ENCODE measurements around the gene HSPB9.
A peak's percentile ranks its signal among the peaks of the same experiment; 100 is the strongest.
"Not testable (repeated sequence)": the region's sequence is repeated elsewhere in the genome, so short reads cannot be mapped to it uniquely, and the experiment has no call there.

Gene HSPB9

DNA sequence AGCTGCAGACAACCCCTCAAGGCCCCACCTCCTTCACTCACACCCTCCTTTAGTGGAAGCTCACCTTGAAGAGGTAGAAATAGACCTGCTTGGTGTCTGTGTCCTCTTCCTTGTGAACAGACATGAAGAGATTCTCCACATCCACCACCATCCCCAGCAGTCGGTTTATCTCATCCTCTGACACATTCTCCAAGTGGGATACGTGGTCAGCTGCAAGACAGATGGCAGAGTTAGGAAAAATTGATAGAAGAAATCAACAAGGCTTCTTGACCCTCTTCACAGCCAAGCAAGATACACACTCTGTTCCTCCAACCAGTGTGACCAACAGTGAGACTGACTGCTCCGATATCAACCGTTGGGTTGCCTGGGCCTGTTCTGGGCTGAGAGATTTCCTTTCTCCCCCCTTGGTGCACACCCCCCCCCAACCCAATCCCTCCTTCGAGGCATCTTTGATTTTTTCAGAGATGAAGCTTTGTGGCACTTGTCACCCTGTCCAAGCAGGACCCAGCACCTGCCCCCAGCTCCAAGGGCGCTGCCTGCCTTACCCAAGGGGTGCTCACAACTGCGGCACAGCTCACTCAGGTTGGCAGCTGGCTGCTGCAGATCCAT lies 2.3 kb upstream of the HSPB9 start:
- DNase-seq = no peak

DNA sequence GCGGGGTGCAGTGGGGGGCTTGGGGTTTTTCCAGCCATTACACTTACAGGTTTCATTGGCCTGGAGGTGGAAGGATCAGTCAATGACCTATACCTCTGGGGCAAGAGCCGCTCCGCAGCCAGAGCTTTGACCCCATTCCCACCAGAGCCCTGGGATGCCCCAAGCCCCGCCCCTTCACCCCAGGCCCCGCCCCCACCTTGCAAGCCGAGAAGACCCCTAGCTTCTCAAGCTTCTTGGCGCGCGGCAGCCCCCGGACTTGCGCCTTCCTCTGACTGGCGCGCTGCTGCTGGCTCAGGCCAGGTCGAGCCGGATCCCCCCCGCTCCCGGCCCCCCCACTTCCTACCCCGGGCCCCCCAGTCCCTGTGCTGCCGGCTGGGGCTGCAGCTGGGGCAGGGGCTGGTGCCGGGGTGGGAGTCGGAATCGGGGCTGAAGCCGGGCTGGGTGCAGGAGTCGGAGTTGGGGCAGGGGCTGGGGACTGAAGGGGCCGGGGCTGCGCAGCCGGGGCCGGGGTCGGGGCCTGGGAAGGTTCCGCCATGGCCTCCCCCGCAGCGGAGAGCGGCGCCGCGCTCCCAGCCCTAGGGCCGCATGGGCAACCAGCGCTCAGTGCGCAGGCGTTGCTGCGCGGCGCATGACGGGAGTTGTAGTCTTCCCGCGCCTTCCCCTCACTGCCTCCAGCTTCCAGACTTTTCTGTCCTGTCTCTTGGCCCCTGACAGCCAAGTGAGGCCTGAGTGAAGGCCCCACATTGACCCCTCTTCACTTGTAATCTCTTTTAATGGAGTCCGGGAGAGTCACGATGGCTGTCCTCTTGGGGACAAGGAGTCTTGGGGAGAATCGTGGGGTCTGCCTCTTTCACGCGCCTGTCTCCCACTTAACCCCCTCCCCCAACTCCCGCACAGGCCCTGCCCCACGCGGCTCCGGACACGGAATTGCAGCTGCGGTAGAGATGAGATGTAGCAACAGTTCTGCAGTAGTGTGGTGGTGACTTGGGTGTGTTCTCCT lies 1.5 kb upstream of the HSPB9 start, which contains the start of gene KAT2A:
TSS of gene KAT2A (minus strand) at position 598 of the 1,000 bp plus-strand sequence. CDS start at position 535, 63 bp downstream.
- peak; percentile 73 for DNase-seq

DNA sequence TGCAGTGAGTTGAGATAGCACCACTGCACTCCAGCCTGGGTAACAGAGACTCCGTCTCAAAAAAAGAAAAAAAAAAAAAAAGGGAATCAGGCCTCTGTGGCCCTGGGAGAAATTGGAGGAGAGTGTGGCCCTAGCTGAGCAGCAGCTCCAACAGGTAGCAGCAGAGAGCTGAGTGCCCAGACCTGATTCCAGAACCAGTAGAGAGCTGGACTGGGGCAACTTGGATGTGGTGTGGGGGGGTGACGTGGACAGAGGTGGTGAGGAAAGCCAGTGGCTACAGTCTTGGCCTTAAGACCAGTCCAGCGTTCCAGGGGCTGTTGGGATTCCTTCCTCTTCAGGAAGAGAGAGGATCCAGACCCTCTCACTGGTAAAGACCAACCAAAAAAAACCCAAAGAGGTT lies 1.7 kb downstream of the HSPB9 start:
- no peak for DNase-seq

DNA sequence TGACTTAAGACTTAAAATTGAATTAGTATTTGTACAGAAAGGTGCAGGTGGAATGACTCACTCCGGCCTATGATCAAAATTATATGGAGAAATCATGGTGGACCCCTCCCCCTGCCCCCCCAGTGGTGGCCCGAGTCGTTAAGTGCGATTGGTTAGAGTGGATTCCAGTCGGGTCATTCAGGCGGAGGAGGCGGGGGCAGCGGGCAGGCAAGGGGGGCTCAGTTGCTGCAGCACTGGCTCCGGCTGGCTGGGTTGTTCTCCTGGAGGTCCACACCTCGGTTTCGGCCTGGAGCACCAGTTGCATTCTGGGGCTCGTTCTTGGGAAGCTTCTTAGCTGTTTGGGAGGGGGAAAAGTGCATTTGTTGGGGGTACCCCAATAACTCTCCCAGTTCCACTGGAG lies 3.0 kb downstream of the HSPB9 start:
- no peak for DNase-seq

DNA sequence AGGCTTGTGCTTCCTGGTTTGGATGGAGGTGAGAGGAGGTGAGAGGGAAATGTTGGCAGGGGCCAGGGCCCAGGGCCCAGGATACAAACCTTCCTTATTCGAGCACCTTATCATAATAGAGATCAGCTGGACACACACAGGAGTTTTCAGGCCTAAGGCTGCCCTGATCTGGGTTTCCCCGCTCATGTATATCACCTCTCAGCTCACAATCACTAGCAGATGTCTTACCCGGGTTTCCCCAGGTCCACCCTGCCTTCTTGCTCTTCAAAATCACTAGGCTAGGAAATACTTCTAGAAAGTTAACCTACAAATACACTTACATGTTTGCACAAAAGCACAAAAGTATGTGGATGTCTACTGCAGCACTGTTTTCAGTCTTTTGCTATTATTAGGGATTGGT lies 4.2 kb downstream of the HSPB9 start:
- DNase-seq = no peak

DNA sequence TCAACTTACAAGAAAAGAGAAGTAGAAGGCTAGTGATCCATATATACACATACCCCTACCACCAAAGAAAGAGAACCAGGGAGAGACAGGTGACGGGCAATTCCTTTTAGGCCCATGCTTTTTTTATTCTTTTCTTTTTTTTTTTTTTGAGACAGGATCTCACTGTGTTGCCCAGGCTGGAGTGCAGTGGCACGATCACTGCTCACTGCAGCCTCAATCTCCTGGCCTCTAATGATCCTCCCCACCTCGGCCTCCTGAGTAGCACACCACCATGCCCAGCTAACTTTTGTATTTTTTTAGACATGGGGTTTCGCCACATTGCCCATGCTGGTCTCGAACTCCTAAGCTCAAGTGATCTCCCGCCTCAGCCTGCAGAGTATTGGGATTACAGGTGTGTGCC lies 4.8 kb downstream of the HSPB9 start:
- DNase-seq = no peak

DNA sequence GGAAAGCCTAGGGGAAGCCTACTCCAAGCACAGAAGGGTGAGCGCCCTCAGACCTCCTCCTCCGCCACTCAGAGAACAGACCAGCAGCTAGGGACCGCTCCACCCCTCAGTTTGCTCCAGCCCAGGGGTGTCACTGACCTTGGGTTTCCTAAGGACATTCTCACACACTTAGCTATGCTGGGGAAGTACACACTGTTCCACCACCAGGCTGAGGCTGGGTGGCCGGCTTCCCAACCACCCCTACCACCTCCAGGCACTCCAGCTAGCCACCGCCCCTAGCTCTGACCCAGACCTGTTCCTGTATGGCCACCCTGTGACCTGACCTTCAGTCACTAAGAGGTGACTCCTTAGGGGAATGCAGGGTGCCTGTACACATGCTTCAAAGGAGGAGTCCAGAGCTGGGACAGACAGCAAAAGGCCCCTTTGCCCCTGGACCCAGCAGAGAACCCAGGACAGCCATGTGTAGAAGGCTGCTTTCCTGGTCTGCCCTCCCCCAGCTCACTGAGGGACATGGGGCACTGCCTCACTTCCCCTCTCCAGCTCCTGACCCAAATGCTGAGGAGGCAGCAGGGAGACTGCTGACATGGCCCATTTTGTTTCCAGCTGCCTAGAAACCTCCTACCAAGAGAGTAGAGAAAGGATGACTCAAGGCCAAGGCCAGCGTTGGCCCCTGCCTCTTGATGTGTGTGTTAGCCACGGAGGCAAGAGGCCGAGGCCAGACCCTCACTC lies 6.7 kb downstream of the HSPB9 start:
- no peak for DNase-seq

DNA sequence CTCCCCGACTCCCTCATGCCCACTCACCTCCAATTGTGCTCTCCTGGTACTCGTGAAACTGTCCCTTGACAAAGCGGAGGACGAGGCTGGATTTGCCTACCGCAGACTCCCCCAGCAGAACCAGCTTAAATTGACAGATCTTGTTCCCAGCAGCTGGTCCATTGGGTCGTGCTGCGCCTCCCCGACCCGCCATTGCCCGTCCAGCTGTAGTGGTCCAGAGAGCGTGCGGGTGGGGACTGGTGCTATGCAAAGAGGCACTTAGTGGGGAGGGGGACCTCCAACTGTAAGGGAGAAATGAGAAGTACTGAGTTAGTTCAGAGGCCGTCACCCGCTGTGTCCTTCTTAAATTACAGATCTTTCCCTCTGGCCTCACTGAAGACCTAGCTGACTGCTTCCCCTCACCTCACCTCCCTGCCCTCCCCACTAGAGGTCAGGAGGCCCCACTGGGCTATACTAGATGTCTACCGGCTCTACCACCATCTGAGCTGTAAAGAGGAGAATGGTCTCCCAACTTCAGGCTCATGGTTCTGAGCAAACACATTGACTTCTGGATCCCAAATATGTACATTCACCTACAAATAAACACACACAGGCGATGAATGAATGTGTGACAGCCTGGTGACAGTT lies 7.8 kb downstream of the HSPB9 start:
- DNase-seq = no peak

DNA sequence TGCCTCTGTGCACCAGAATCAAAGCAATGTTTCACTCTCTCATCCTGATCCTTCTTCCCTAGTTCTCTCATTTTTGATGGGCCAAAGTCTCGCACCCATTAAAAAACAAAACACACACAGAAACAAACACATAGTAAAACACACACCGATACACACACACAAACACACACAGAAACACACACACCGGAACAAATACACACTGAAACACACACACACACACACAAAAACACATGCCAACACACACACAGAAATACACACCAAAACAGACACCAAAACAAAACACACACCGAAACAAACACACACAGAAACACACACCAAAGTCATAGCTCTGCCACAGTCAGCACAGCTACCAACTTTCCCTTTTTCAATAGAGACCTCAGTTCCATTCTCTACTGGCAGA lies 8.6 kb downstream of the HSPB9 start:
- no peak for DNase-seq

DNA sequence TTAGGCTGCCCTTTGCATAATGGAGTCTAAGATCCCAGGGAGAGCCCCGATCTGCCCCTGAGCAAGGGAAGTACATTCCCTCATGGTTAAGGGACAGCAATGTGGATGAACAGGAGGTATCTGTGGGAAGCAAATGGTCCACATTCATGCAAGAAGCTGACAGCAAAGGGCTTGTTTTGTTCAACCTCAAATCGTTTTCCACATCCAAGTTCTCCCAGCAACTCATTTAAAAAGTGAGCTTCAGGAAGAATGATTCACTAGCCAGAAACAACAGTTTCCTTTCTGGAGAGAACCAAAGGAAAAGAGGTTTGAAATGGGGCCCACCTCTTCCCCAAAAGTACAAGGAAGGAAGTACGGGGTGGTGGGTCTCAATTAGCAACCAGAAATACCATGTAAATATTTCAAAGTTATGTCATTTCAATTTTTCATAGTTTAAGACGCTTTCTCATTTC lies 9.4 kb downstream of the HSPB9 start:
- DNase-seq = no peak

DNA sequence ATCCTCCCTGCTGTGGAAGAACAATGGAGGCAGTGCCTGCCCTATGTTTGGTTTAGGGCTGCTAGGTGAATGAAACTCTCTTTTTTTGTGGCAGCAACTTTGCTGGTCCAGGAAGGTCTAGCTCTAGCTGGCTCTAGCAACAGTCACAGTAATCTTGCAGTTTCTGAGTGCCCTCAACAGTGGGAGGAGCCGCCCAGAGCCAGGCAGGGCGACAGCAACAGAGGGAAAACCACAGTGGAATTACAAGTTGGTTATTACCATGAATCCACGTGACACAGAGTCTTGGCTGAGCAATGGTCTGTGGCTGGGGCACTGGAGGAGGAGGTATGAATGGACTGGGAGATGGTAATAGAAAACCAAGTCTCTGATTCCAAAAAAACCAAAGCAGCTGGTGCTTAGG lies 10.3 kb downstream of the HSPB9 start:
- DNase-seq = no peak

DNA sequence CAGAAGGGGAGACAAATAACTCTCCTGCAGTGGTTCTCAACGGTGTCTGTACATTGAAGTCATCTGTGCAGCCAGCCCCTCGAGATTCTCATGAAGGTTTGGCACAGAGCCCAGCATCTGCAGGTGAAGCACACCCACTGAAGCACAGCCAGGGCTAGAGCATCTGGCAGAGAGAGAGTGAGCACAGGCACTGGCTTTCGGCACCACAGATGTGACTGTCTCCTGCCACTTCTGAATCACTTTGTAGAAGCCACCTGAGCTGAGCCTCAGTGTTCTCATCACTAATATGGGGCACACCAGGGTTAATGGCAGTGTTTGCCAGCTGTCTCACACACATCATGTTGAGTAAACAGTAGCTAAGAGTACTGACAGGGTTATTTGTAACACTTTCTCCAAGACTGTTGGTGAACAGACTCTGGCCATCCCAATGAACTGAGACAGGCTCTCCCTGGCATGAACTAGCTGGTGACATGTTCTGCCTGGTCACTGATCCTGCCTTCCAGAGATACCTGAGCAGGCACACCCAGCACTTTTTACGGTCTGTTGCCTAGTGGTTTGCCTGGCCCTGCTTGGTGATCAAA lies 10.9 kb downstream of the HSPB9 start:
- peak; percentile 25 for DNase-seq

DNA sequence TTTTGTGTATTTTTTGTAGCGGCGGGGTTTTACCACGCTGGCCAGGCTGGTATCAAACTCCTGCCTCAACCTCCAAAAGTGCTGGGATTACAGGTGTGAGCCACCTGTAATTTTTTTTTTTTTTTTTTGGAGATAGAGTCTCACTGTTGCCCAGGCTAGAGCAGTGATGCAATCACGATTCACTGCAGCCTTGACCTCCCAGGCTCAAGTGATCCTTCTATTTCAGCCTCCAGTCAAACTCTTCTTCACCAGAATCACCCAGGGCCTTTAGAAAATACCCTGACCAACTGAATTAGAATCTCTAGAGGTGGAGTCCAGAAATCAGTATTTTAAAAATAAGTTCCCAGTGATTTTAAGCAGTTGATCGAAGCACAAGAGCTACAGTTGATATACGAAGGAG lies 12.5 kb downstream of the HSPB9 start:
- no peak for DNase-seq

DNA sequence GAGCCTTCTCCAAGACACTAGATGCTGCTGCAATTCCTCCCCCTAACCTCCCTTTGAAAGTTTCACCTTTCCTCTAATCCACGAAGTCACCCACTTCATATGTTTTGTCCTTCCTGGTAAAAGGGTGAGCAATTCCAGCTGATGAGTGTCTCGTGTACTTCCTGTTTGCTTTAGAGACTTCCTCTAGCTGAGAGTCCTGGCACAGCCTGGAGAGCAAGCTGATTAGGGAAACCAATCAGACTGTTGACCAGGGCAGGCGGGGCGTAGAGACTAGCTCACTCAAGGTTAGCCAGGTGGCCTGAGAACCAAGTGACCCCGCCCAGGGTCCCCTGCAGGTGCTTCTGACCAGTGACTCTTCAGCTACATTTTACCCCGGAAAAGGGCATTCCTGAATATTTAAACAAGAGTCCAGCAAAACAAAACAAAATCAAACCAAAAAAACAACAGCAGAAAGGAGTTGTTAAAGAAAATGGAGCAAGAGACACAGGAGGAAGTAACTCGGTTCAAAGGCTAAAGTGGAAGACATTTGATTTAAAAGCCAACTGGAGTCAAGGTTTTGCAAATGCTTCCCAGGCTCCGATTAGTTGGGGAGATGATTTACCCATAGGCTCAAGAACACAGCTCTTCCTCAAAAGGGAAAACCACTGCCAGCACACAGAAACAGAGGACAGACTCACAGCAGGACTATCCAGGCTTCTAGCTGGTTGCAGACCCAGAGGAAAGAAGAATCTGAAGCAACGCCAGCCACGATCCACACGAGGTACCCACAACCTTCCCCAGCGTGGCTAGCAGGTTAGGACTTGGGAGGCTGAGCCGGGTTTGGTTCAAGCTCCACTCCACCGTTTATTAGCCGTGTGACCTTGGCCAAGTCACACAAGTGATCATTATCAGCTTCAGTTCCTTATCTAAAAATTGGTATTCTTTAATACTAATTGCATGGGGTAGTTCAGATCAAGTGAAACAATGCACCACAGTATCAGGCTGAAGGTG lies 13.4 kb downstream of the HSPB9 start:
- DNase-seq = peak; percentile 85

DNA sequence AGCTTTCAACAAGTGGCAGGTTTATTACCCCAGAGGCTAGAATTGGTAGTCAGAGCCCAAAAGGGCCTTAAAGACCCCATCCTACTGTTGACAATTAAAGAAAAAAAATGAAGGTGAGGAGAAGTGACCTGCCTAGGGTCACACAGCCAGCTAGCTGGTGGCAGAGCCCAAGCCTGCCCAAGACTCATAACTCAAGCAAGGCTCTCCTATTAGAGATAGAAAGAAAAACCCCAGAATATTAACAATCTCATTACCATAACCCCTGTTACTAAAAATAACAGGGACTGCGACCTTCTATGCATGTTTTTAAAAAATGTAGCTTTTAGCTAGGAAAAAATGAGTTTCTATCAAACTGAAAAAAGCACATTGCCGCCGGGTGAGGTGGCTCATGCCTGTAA lies 14.0 kb downstream of the HSPB9 start:
- no peak for DNase-seq

DNA sequence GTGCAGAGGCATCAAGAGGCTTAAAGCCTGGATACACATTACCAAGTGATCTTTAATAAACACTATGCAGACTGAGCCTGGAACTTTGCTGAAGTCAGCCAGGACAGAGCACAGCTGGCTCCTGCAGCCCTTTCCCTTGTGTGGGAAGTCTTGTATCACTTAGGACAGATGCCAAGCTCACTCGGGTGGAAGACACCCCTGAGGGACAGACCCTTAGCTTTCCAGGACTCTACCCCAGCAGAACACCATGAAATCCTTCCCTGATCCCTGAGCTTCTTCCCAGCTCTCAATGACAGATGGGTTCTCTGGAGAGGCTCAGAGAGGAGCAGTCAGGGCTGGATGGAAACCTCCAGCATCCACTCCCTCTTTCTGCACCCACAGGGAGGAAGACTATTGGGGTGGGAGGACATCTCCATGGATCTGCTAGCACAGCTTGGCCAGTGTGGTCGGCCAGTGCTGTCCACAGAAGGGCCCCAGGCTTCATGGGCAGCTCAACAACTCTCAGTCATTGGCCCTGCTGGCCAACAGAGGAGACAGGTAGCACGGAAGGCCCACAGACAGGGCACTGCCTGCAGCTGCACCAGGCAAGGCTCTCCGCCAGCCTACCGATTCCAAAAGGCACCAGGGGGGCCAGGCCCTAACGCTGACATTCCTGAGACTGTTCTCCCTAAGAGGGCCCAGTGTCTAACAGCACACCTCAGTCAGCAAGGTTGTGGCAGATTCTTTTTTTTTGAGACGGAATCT lies 16.3 kb downstream of the HSPB9 start:
- no peak for DNase-seq

DNA sequence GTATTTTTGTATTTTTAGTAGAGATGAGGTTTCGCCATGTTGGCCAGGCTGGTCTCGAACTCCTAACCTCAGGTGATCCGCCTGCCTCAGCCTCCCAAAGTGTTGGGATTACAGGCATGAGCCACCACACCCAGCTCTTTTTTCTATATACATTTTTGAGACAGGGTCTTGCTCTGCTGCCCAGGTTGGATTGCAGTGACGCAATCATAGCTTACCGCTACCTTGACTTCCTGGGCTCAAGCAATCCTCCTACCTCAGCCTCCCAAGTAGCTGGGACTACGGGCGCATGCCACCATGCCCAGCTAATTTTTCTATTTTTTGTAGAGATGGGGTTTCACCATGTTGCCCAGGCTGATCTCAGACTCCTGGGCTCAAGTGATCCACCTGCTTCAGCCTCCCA lies 18.1 kb downstream of the HSPB9 start:
- not testable (repeated sequence) for DNase-seq

DNA sequence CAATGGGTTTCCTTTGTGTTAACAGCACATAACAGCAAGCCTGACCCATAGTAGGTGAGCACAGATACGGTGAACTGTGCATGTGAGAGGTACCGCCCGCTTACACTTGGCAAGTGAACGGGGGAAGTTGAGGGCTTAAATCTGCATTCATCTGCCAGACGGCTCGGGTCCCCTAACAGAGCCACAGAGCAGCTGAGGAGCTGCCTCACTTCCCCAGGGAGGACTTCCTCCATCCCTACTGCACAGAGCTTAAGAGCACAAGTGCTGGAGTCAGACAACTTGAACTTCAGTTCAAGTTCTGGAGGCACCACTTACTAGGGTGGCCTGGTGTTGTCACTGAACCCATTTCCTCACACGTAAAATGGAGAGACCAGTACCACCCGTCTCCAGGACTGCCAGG lies 18.8 kb downstream of the HSPB9 start:
- no peak for DNase-seq

DNA sequence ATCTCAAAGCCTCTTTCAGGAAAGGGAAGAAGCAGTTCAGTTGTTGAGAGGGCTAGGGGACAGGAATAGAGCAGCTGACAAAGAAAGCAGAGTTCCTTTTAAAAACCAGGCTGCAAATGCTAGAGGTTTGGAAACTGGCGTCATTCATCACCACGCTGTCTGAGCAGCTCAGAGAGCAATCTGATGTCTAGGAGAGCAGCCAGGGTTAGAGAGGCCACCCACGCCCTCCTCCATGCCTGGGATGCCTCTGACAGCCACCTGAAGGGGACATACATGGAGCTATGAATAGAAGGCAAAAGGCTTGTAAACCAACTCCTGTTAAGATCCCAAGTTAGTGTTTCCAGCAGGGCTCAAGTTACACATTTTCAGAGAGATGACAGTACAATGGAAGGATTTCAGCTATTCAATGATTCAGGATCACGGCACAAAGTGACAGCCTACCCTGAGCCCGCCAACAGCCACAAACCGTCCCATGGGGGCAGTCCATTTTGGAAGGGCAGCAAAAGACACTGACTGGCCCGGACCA lies 19.8 kb downstream of the HSPB9 start:
- no peak for DNase-seq

DNA sequence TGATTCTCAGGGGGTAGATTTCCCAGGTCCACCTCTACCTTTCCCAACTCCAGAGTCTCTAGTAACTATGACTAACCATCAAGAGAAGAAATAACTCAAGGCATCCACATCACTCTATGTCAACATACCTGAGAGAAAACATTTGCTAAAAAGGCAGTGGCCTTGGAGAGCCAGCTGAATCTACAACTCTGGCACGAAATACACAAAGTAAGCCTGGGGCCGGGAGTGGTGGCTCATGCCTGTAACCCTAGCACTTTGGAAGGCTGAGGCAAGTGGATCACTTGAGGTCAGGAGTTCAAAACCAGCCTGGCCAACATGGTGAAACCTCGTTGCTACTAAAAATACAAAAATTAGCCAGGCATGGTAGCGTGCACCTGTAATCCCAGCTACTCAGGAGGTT lies 20.5 kb downstream of the HSPB9 start:
- DNase-seq = not testable (repeated sequence)

All from NCI-H146 (cell line).